PC-9 (cell line): ENCODE measurements around the gene SULT2A1.

Source experiments
- EZH2 ChIP-seq: fragments of 200-600 bp; sonication (generic); IDR thresholded peaks from 2 replicates; pipeline ENCODE4 v1.8.0; 2017; ENCODE audit warnings: antibody characterized with exemption, low read depth
- TF ChIP-seq, protein P1 (sequence below): fragments of 200-600 bp; sonication (generic); conservative IDR thresholded peaks from 2 replicates; pipeline ENCODE4 v1.6.1; 2017; ENCODE audit warnings: mixed run types, antibody characterized with exemption, mild to moderate bottlenecking, moderate library complexity

DNA sequence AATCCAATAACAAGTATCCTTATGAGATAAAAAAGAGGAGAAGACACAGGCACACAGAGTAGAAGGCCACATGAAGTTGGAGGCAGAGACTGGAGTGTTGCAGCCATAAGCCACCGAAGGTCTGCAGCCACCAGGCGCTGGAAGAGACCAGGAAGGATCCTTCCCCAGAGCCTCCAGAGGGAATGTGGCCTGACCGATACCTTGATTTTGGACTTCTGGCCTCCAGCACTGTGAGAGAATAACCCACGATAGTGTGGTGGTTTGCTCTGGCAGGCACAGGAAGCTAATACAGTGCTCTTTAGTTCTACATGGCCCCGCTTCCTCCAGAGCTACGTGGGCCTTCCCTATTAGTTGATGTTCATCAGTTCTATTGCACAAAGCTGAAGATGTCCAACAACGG, 15.3 kb upstream of the SULT2A1 start:
- TF ChIP-seq, protein P1, sequence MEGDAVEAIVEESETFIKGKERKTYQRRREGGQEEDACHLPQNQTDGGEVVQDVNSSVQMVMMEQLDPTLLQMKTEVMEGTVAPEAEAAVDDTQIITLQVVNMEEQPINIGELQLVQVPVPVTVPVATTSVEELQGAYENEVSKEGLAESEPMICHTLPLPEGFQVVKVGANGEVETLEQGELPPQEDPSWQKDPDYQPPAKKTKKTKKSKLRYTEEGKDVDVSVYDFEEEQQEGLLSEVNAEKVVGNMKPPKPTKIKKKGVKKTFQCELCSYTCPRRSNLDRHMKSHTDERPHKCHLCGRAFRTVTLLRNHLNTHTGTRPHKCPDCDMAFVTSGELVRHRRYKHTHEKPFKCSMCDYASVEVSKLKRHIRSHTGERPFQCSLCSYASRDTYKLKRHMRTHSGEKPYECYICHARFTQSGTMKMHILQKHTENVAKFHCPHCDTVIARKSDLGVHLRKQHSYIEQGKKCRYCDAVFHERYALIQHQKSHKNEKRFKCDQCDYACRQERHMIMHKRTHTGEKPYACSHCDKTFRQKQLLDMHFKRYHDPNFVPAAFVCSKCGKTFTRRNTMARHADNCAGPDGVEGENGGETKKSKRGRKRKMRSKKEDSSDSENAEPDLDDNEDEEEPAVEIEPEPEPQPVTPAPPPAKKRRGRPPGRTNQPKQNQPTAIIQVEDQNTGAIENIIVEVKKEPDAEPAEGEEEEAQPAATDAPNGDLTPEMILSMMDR = no peak
- TF ChIP-seq EZH2 = no peak
